ENCODE results near the gene ABCC3. TPM values are rescaled to one million over a fixed set of nuclear protein-coding genes. Genes with fewer than 3 reads are reported as not detected.

Gene ABCC3
- total and polyA plus RNA-seq, 2 experiments from 2014 or later = 0.53 TPM; not detected in 1

GRCh38 chr17:50681263-50682200, 46.9 kb downstream of the ABCC3 start:
- TF ChIP-seq, protein P1, sequence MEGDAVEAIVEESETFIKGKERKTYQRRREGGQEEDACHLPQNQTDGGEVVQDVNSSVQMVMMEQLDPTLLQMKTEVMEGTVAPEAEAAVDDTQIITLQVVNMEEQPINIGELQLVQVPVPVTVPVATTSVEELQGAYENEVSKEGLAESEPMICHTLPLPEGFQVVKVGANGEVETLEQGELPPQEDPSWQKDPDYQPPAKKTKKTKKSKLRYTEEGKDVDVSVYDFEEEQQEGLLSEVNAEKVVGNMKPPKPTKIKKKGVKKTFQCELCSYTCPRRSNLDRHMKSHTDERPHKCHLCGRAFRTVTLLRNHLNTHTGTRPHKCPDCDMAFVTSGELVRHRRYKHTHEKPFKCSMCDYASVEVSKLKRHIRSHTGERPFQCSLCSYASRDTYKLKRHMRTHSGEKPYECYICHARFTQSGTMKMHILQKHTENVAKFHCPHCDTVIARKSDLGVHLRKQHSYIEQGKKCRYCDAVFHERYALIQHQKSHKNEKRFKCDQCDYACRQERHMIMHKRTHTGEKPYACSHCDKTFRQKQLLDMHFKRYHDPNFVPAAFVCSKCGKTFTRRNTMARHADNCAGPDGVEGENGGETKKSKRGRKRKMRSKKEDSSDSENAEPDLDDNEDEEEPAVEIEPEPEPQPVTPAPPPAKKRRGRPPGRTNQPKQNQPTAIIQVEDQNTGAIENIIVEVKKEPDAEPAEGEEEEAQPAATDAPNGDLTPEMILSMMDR (IDR thresholded peaks at IDR 0.05; ENCODE audit: low read depth, low read length) = peak; percentile 75
- H3K4me3 ChIP-seq = no peak overlapping the region
- H3K27ac ChIP-seq = no peak overlapping the region
- no peaks in the 10 kb centered on the region for H3K36me3 ChIP-seq
- peak; percentile 52 to 87 for DNase-seq (ENCODE audit: low read depth in 1 of 2, low spot score in 1 of 2)
- no peaks in the 10 kb centered on the region for H3K27me3 ChIP-seq
- peaks cover 5% of the 10 kb centered on the region for H3K4me1 ChIP-seq (ENCODE audit: low read depth)
- H3K9me3 ChIP-seq (ENCODE audit: low read depth) = no peaks in the 10 kb centered on the region

DNA sequence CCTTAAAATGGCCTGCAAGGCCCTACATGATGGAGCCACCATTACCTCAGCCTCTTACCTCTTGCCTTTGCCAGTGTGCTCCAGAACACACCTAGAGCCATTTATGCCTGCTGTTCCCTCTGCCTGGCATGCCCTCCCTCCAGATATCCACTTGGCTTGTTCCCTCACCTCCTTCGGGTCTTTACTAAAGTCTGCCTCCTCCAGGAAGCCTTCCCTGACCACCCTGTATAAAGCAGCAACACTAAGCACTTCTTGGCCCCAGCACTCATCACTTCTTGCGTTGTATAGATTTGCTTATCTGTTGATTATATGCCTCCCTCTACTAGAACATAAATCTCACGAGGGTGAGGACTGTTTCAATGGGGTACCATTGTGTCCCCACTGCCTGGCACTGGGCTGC, 47.8 kb downstream of the ABCC3 start:
- Histone ChIP-seq H3K4me1 (ENCODE audit: low read depth) (peaks cover 5% of the 10 kb centered on the region), H3K27me3 (no peaks in the 10 kb centered on the region), H3K27ac (no peak overlapping the region), H3K36me3 (no peaks in the 10 kb centered on the region), H3K4me3 (no peak overlapping the region), H3K9me3 (ENCODE audit: low read depth) (no peaks in the 10 kb centered on the region)
- DNase-seq (ENCODE audit: low read depth in 1 of 2, low spot score in 1 of 2) = no peak
- TF ChIP-seq, protein P1 (IDR thresholded peaks at IDR 0.05; ENCODE audit: low read depth, low read length) = no peak

- Histone ChIP-seq H3K4me3 (no peak overlapping the region), H3K27ac (no peak overlapping the region), H3K27me3 (no peaks in the 10 kb centered on the region), H3K36me3 (no peaks in the 10 kb centered on the region), H3K4me1 (ENCODE audit: low read depth) (peaks cover 5% of the 10 kb centered on the region), H3K9me3 (ENCODE audit: low read depth) (no peaks in the 10 kb centered on the region)
- TF ChIP-seq, protein P1 (IDR thresholded peaks at IDR 0.05; ENCODE audit: low read depth, low read length) = no peak
- DNase-seq (ENCODE audit: low read depth in 1 of 2, low spot score in 1 of 2) = no peak
Observed at GRCh38 chr17:50682938-50683337, 48.3 kb downstream of the ABCC3 start.

GRCh38 chr17:50683434-50684287, 49.0 kb downstream of the ABCC3 start:
- H3K27ac ChIP-seq = no peak overlapping the region
- no peak overlapping the region for H3K4me3 ChIP-seq
- TF ChIP-seq, protein P1 (IDR thresholded peaks at IDR 0.05; ENCODE audit: low read depth, low read length) = no peak
- H3K36me3 ChIP-seq = no peaks in the 10 kb centered on the region
- H3K9me3 ChIP-seq (ENCODE audit: low read depth) = no peaks in the 10 kb centered on the region
- no peak for DNase-seq (ENCODE audit: low read depth in 1 of 2, low spot score in 1 of 2)
- no peaks in the 10 kb centered on the region for H3K27me3 ChIP-seq
- H3K4me1 ChIP-seq (ENCODE audit: low read depth) = peaks cover 5% of the 10 kb centered on the region

- H3K27me3 ChIP-seq = no peaks in the 10 kb centered on the region
- TF ChIP-seq, protein P1 (IDR thresholded peaks at IDR 0.05; ENCODE audit: low read depth, low read length) = no peak
- no peak for DNase-seq (ENCODE audit: low read depth in 1 of 2, low spot score in 1 of 2)
- no peak overlapping the region for H3K4me3 ChIP-seq
- no peak overlapping the region for H3K27ac ChIP-seq
- H3K9me3 ChIP-seq (ENCODE audit: low read depth) = no peaks in the 10 kb centered on the region
- H3K4me1 ChIP-seq (ENCODE audit: low read depth) = peaks cover 5% of the 10 kb centered on the region
- no peaks in the 10 kb centered on the region for H3K36me3 ChIP-seq
Observed at GRCh38 chr17:50684288-50684611, 49.6 kb downstream of the ABCC3 start.

Data from cardiac muscle cell (in vitro differentiated cells and primary cell).